GM18873 (cell line): ENCODE results near the gene GLI1.

Source experiments
- ATAC-seq: cut with Tn5 transposase; IDR thresholded peaks from one replicate; pipeline ENCODE4 v1.9.1; 2021; ENCODE audit warnings: mild to moderate bottlenecking, moderate library complexity, moderate number of reproducible peaks; ENCODE audit not compliant: unreplicated experiment, low FRiP score

GLI1 gene

GRCh38 chr12:57473886-57474285 is 14.3 kb downstream of the GLI1 start:
- no peak for ATAC-seq

- ATAC-seq: no peak
These were observed 14.8 kb downstream of the GLI1 start for GRCh38 chr12:57474430-57474829.

GRCh38 chr12:57474862-57475261 is 15.3 kb downstream of the GLI1 start:
- no peak for ATAC-seq

GRCh38 chr12:57475271-57476161 is 15.9 kb downstream of the GLI1 start:
- ATAC-seq: no peak

GRCh38 chr12:57476162-57476992 is 16.8 kb downstream of the GLI1 start:
- no peak for ATAC-seq

- no peak for ATAC-seq
These were observed 17.6 kb downstream of the GLI1 start for GRCh38 chr12:57476993-57477709.

GRCh38 chr12:57477710-57478681 is 18.4 kb downstream of the GLI1 start:
- ATAC-seq: no peak

- ATAC-seq: no peak
These were observed 19.4 kb downstream of the GLI1 start for GRCh38 chr12:57479043-57479375.

GRCh38 chr12:57479376-57480115 is 20.0 kb downstream of the GLI1 start, which contains the start of gene ARHGAP9:
Gene ARHGAP9 (minus strand): TSS chr12:57479866. CDS start chr12:57479406, 460 bp downstream.
- peak; percentile 38 for ATAC-seq

- ATAC-seq: no peak
These were observed 22.1 kb downstream of the GLI1 start for GRCh38 chr12:57481671-57482070.

- no peak for ATAC-seq
These were observed 23.9 kb downstream of the GLI1 start for GRCh38 chr12:57483466-57483865.

GRCh38 chr12:57485695-57486094 is 26.1 kb downstream of the GLI1 start:
- ATAC-seq: no peak

GRCh38 chr12:57487055-57487596 is 27.5 kb downstream of the GLI1 start:
- ATAC-seq: no peak

- peak; percentile 96 for ATAC-seq
These were observed 28.2 kb downstream of the GLI1 start, which contains the start of gene MARS1 for GRCh38 chr12:57487597-57488401. Gene MARS1 (plus strand): TSS chr12:57488068. CDS start chr12:57488091, 23 bp downstream.

GRCh38 chr12:57488402-57489156 is 29.0 kb downstream of the GLI1 start:
- no peak for ATAC-seq

GRCh38 chr12:57489157-57489641 is 29.6 kb downstream of the GLI1 start:
- ATAC-seq: no peak

- no peak for ATAC-seq
These were observed 30.5 kb downstream of the GLI1 start for GRCh38 chr12:57490126-57490525.
